ENCODE measurements around the gene TENM4. TPM values are rescaled to one million over a fixed set of nuclear protein-coding genes. Genes with fewer than 3 reads are reported as not detected.

The TENM4 gene
- polyA plus RNA-seq, 1 experiment = 5.5 TPM

GRCh38 chr11:79253280-79253679, 187.6 kb downstream of the TENM4 start:
- no peak for TF ChIP-seq CTCF (IDR thresholded peaks at IDR 0.05; ENCODE audit: low read depth, low read length)
- Histone ChIP-seq H3K27me3 (ENCODE audit: control insufficient read depth, insufficient read depth, low read length) (no peaks in the 10 kb centered on the region), H3K27ac (ENCODE audit: low read depth, low read length) (no peak overlapping the region), H3K9me3 (ENCODE audit: control insufficient read depth, insufficient read depth, low read length) (no peaks in the 10 kb centered on the region), H3K4me3 (ENCODE audit: low read depth, low read length) (no peak overlapping the region)
- CTCF ChIA-PET = interaction anchor here (0.6 to 3.0 kb wide), 2 partner anchors 397 to 607 kb away, joined by 10 to 13 read pairs; no protein-coding TSS in a partner anchor
- no peak for DNase-seq (ENCODE audit: low read depth, low spot score)
- POLR2A ChIA-PET = no interaction called here

- POLR2A ChIA-PET = no interaction called here
- Histone ChIP-seq H3K27me3 (ENCODE audit: control insufficient read depth, insufficient read depth, low read length) (no peaks in the 10 kb centered on the region), H3K9me3 (ENCODE audit: control insufficient read depth, insufficient read depth, low read length) (no peaks in the 10 kb centered on the region), H3K4me3 (ENCODE audit: low read depth, low read length) (no peak overlapping the region), H3K27ac (ENCODE audit: low read depth, low read length) (no peak overlapping the region)
- TF ChIP-seq CTCF (IDR thresholded peaks at IDR 0.05; ENCODE audit: low read depth, low read length) = no peak
- no peak for DNase-seq (ENCODE audit: low read depth, low spot score)
- CTCF ChIA-PET = interaction anchor here (0.5 to 1.9 kb wide), 2 partner anchors 152 to 649 kb away, joined by 3 to 5 read pairs; no protein-coding TSS in a partner anchor
Measured at GRCh38 chr11:79249295-79249993, 191.4 kb downstream of the TENM4 start.

- Histone ChIP-seq H3K9me3 (ENCODE audit: control insufficient read depth, insufficient read depth, low read length) (no peaks in the 10 kb centered on the region), H3K27ac (ENCODE audit: low read depth, low read length) (peak overlapping the region; percentile 84), H3K4me3 (ENCODE audit: low read depth, low read length) (no peak overlapping the region), H3K27me3 (ENCODE audit: control insufficient read depth, insufficient read depth, low read length) (no peaks in the 10 kb centered on the region)
- ChIA-PET POLR2A (interaction anchor here (0.7 to 1.1 kb wide), 9 partner anchors 18 to 434 kb away, joined by 3 to 4 read pairs (median 3); partner anchors contain the start of gene TENM4), CTCF (interaction anchor here (1.2 to 1.4 kb wide), 2 partner anchors 248 to 599 kb away, joined by 3 to 8 read pairs; no protein-coding TSS in a partner anchor)
- TF ChIP-seq CTCF (IDR thresholded peaks at IDR 0.05; ENCODE audit: low read depth, low read length) = no peak
- DNase-seq (ENCODE audit: low read depth, low spot score) = no peak
Measured at GRCh38 chr11:79244798-79245197, 196.0 kb downstream of the TENM4 start.

- POLR2A ChIA-PET = interaction anchor here (0.6 to 1.1 kb wide), 10 partner anchors 19 to 433 kb away, joined by 3 to 4 read pairs (median 3); partner anchors contain the start of gene TENM4
- Histone ChIP-seq H3K27ac (ENCODE audit: low read depth, low read length) (peak overlapping the region; percentile 94), H3K4me3 (ENCODE audit: low read depth, low read length) (no peak overlapping the region), H3K9me3 (ENCODE audit: control insufficient read depth, insufficient read depth, low read length) (no peaks in the 10 kb centered on the region), H3K27me3 (ENCODE audit: control insufficient read depth, insufficient read depth, low read length) (no peaks in the 10 kb centered on the region)
- no peak for TF ChIP-seq CTCF (IDR thresholded peaks at IDR 0.05; ENCODE audit: low read depth, low read length)
- CTCF ChIA-PET = interaction anchor here (1.2 to 1.4 kb wide), 2 partner anchors 249 to 599 kb away, joined by 3 to 8 read pairs; no protein-coding TSS in a partner anchor
- DNase-seq (ENCODE audit: low read depth, low spot score) = peak; percentile 85
Measured at GRCh38 chr11:79244241-79244772, 196.5 kb downstream of the TENM4 start.
